Adrenal gland (tissue), 5 donors: ENCODE results near the gene ST6GALNAC4.

ENCODE experiments used
- CTCF ChIP-seq, 6 experiments: fragments of 450-650 bp in 4 of 6; fragments of 200-600 bp in 2 of 6; sonication (generic) in 1 of 6; IDR thresholded peaks; 1 replicate in 5 of 6; 2 replicates in 1 of 6; pipeline versions ENCODE4 v1.5.1 to v1.8.0; 2016 to 2021; ENCODE audit warnings: antibody characterized with exemption in 6 of 6, mild to moderate bottlenecking in 2 of 6, moderate library complexity in 1 of 6
- POLR2A ChIP-seq, 2 donors: fragments of 450-650 bp; IDR thresholded peaks; one replicate each; pipeline ENCODE4 v1.6.1; 2017; ENCODE audit warnings: antibody characterized with exemption in 2 of 2, mild to moderate bottlenecking in 2 of 2, moderate library complexity in 1 of 2
- donor health status: DM: no; HTN: no; CAD: no.

- TF ChIP-seq CTCF (IDR thresholded peaks at IDR 0.05) (no peak), POLR2A (IDR thresholded peaks at IDR 0.05) (no peak)
Measured at GRCh38 chr9:127953768-127954505, 37.1 kb upstream of the ST6GALNAC4 start.
